Stimulated activated CD8-positive, alpha-beta memory T cell treated with anti-CD3 and anti-CD28 coated beads, Interleukin-4, amount 100 ng/mL, for 1 hour (primary cell): ENCODE measurements around the gene SH3PXD2A.
"Not testable (repeated sequence)": the region's sequence is repeated elsewhere in the genome, so short reads cannot be mapped to it uniquely, and the experiment has no call there.

Experiments used
- DNase-seq, 2 donors: peaks; one replicate each; pipeline ENCODE4 v3.0.0-alpha.2; 2020; ENCODE audit warnings: low read depth in 2 of 2, low spot score in 1 of 2

SH3PXD2A gene

GRCh38 chr10:103750836-103751235, 104.5 kb downstream of the SH3PXD2A start:
- no peak for DNase-seq

- no peak for DNase-seq
Observed at GRCh38 chr10:103749779-103750178, 105.6 kb downstream of the SH3PXD2A start.

DNA sequence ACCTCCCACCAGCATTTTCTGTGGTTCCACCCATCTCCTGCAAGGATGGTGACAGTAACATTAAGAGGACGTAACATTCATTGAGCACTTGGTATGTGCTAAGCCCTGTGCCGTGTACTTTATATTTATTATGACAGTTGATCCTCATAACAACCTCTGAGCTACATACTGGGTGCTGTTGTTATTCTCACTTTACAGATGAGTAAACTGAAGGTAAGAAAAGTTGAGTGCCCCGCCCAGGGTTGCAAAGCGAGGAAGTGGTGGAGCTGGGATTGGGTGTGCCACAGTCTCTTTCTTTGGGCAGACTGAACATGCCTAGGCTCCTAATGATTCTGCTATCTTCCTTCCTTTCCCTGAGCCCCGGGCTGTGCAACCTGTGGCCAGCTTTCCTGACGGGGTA, 107.4 kb downstream of the SH3PXD2A start:
- no peak for DNase-seq

DNA sequence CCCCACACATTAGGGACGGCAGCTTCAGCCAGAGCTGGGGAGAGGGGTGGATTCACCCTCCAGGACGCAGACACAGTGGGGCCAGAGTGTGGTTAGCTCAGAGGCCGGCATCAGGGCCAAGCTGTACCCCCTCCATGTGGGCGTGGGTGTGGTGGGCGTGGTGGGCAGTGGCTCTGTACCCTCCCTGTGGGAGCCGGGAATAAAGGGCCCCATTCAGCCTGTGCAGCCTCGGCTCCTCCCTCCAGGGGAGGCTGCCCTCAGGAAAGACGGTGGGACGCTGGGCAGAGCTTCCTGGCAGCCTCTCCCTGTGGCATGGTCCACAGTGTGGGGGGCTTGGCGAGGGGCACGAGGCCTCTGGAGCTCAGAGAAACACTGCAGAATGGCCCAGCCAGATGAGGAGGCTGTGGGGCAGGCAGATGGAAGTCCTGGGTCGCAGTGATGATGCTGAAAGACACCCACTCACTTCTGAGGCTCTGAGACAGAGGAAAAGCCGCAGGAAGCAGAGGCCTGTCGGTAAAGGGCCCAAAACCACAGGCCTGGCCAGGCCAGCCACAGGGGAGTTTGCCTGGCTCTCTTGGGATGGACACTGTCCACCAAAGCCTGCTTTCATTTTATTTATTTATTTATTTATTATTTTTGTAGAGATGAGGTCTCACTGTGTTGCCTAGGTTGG, 108.0 kb downstream of the SH3PXD2A start:
- no peak for DNase-seq

- no peak for DNase-seq
Observed at GRCh38 chr10:103746598-103746997, 108.8 kb downstream of the SH3PXD2A start.

- no peak for DNase-seq
Observed at GRCh38 chr10:103745341-103746247, 109.8 kb downstream of the SH3PXD2A start.

DNA sequence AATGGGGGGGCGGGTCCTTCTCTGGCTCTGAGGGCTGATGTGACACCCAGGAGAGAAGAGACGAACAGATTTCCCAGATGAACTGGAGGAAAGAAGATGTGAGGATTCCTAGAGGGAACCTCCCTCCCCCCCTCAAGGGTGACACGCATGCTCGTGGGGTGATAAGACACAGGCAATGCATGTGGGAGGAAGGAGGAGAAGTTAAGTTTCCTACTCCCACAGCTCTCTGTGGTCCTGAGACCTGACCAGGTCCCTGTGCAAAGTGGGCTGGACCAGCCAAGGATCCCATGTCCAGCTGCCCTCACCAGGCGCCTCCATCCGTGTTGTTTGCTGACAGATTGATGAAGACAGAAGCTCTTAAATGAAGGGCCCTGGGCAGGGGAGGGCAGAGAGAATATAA, 112.6 kb downstream of the SH3PXD2A start:
- no peak for DNase-seq

DNA sequence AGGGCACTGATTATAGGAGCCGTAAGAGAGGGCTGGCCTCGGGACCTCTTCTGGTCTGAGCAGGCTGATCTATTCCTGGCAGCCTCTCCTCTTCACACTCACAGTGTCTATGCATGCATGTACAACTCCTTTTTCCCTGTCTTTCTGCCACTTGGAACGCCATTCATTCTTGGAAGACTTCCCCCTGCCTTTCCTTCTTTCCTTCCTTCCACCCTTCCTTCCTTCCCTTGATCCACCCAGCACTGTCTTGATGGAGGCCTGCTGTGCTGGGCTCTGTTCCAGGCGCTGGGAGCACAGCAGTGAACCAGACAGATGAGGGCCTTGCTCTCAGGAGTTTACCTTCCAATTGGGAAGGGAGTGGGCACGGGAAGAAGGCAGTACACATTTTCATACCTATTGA, 114.8 kb downstream of the SH3PXD2A start:
- no peak for DNase-seq

GRCh38 chr10:103739039-103739764, 116.2 kb downstream of the SH3PXD2A start:
- no peak for DNase-seq

DNA sequence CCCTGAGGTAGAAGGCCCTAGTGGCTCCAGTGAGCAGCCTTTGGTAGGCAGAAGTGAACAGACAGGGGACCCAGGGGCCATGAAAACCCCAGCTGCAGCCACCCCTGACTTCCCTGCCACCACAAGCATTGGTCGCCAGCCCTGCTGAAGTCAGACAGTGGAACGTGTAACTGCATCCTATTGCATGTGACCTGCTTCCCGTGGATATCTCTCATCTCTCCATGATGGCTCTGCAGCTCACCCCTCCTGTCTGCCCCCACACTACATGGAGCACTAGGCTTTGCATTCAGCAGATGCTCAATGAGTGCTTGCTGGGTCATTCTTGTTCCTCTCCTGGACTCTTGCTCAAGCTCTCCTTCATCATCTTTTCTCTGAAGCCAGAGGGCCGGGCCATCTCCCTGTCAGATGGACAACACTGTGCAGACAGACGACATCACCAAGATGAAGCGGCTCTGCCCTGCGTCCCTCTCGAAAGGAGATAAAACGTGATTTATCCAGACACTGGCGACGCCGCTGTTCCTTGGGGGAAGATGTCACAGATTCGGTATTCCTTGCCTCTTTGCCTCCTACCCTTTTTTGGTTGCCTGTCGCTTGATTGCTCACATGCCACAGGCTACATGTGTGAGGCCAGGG, 117.5 kb downstream of the SH3PXD2A start:
- no peak for DNase-seq

DNA sequence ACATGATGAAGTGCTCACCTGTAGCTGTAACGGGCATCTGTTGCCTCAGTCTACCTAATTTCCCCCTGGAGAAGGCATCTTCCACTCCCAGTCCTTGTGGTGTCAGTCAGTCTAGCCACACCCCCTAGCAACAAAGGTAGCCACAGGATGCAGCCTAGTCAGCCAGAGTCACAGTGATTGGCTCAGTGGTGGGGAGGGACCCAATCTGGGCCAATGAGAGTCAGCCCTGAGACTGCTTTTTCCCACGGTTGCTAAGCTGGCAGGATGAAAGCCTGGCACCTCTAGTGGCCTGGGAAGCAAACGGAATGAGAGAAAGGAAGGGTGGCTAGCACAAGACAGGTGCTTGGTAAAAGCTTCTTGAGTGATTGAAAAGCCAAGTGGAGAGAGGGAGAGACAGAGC, 118.6 kb downstream of the SH3PXD2A start:
- no peak for DNase-seq

DNA sequence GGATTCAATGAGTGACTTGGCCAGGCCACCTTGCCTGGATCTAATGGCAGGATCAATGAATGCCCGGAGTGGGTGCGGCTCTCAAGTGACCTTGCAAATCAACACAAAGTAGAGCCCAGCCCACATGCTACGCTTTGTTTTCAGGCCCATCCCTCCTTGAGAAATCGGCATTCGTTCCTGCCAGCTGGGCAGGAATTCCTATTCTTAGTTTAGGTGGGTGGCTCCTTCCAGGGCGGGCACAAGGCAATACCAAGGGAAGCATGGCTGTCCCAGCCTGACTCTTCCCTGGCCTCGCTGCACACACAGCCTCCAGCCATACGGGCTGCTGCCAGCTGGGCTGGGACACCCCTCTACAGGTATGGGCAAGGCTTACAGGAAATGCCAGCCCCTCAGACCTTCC, 119.3 kb downstream of the SH3PXD2A start:
- no peak for DNase-seq

GRCh38 chr10:103734731-103735130, 120.6 kb downstream of the SH3PXD2A start:
- DNase-seq: no peak

GRCh38 chr10:103733045-103733419, 122.3 kb downstream of the SH3PXD2A start:
- DNase-seq: no peak

DNA sequence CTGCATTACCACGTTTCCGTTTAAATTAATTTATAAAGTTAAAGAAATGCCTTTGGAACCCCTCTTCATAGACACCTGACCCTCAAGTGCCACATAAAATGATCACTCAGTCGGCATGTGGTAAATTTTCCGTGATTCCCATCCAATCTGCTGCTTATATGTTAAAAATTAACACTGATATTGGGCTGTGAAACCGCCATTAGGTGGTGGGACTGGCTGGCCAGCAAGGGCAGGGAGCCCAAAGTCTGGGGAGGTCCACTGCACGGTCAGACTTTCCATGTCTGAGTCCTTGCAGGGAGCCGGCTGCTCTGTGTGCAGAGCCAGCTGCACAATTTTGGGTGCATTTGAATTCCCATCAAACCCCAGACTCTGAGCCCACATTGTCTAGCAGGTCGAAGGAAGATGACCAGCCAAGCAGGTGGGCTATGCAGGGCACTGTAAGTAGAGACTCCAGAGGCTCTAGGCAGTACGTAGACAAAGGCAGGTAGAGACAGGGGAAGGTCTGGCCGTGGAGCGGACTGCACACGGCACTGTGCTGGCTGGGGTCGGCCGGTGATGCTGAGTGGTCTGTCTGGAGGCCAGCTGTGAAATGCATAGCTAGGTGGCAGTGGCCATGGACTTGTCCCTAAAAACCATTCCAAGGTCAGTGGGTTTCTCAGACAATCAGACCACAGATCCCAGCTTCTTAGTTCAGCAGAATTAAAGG, 122.9 kb downstream of the SH3PXD2A start:
- no peak for DNase-seq

DNA sequence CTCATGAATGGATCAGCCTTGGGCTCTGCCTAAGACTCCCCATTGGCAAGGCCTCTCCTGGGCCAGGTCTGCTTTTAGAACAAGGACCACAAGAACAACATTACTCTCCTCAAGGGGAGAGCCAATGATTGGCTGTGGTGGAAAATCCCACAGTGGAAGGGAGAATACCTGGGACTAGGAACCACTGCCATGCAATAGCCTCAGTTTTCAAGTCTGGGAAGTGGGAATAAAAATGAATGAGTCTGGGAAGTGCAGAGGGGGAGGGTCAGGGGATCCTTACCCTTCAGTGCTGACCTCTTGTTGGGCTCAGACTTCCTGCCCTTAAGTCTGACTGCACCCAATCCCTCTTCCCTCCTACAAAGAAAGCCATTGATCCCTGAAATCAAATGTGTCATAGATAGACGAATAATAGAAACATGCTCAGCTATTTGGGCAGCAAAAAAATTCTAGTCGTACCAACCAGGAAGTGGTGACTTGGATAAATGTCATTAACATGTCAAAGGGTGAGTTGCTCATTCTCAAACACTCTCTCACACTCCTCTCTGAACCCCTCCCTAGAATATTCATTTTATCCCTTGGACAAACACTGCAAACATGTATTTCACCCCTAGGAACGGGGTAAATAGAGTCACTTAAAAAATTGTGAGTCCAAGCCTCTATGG, 123.6 kb downstream of the SH3PXD2A start:
- DNase-seq: no peak

DNA sequence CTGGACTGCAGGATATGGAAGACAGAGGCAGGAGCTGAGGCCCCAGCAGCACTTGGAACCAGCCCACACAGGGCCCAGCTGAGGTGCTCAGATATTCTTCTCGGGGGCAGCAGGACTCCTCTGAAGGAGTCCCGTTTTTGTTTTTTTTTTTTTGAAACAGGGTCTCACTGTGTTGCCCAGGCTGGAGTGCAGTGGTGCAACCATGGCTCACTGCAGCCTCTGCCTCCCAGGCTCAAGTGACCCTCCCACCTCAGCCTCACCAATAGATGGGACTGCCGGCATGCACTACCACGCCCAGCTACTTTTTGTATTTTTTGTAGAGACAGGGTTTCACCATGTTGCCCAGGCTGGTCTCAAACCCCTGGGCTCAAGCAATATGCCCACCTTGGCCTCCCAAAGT, 124.3 kb downstream of the SH3PXD2A start:
- not testable (repeated sequence) for DNase-seq

DNA sequence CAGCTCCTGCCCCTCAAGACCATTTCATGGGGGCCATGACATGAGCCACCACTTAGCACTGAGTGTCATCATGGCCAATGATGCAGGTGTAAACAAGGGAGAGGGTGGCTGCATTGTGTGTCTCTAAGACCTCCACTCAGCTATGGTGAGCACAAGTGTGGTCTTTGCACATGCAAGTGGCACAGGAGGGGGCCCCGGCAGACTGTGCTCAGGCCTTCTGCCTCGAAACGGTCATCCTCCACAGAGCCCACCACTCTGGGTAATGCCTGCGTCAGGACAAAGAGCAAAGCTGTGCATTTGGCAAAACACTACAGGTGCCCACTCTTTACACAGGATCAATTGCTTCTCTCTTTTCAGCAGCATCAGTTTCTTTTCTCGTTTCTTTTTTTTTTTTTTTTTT, 125.5 kb downstream of the SH3PXD2A start:
- no peak for DNase-seq

- DNase-seq: no peak
Observed at GRCh38 chr10:103727991-103728689, 127.2 kb downstream of the SH3PXD2A start.

DNA sequence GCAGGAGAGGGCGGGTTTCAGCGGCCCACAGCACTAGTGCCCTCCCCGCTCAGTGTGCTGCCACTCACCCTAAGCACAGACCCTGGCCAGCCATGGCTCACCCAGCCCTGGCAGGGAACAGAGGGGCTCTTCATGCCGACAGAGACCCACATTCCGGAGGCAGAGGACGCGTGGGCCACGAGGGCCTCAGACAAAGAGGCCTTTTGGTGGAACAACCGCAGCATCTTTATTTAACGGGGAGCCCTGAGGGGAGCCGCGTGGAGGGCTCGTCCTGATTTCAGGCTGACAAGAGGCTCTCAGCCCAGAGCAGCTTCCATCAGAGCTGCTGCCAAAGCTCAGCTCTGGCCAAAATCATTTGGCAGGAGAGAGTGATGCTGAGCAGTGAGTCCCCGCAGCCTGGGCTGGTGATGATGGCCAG, 127.8 kb downstream of the SH3PXD2A start:
- DNase-seq: no peak
